Hepatocyte (in vitro differentiated cells): ENCODE data around the gene PNPLA8.

Source experiments
- CTCF ChIP-seq: fragments of 200-600 bp; sonication (generic); IDR thresholded peaks from 2 replicates; pipeline ENCODE4 v1.5.1; 2016; ENCODE audit warnings: antibody characterized with exemption, mild to moderate bottlenecking; ENCODE audit not compliant: poor library complexity
- EZH2 ChIP-seq: fragments of 200-600 bp; sonication (generic); IDR thresholded peaks from 2 replicates; pipeline ENCODE4 v1.6.1; 2016; ENCODE audit warnings: antibody characterized with exemption, mild to moderate bottlenecking, borderline replicate concordance

- TF ChIP-seq CTCF: no peak
- no peak for TF ChIP-seq EZH2
Observed at GRCh38 chr7:108427766-108428165, 98.2 kb downstream of the PNPLA8 start.
